Smooth muscle cell (in vitro differentiated cells): ENCODE data around the gene HRG. TPM values are rescaled to one million over a fixed set of nuclear protein-coding genes. Genes with fewer than 3 reads are reported as not detected.
"Not testable (repeated sequence)": the region's sequence is repeated elsewhere in the genome, so short reads cannot be mapped to it uniquely, and the experiment has no call there.

ENCODE experiments used
- DNase-seq: peaks from one replicate; lab custom pipeline; 2025; ENCODE audit not compliant: unreplicated experiment; lab: John Stamatoyannopoulos, UW
- H2AFZ ChIP-seq: fragments of 200-600 bp; sonication (generic); 2 replicates; pipeline ENCODE4 v1.6.0; 2016; ENCODE audit warnings: antibody characterized with exemption, low read depth, mild to moderate bottlenecking
- H3F3A ChIP-seq: fragments of 200-600 bp; sonication (generic); 2 replicates; pipeline ENCODE4 v1.6.0; 2017; ENCODE audit warnings: antibody characterized with exemption, low read depth
- H3K27ac ChIP-seq: fragments of 200-600 bp; sonication (generic); 2 replicates; pipeline ENCODE4 v1.5.1; 2016; ENCODE audit warnings: low read depth, mild to moderate bottlenecking
- H3K27me3 ChIP-seq: fragments of 200-600 bp; sonication (generic); 2 replicates; pipeline ENCODE4 v1.6.1; 2016; ENCODE audit warnings: low read depth, mild to moderate bottlenecking
- H3K36me3 ChIP-seq: fragments of 200-600 bp; sonication (generic); 2 replicates; pipeline ENCODE4 v1.5.1; 2016; ENCODE audit warnings: low read depth
- H3K4me1 ChIP-seq: fragments of 200-600 bp; sonication (generic); 2 replicates; pipeline ENCODE4 v1.5.1; 2016; ENCODE audit warnings: low read depth
- H3K4me2 ChIP-seq: fragments of 200-600 bp; sonication (generic); 2 replicates; pipeline ENCODE4 v1.6.0; 2016; ENCODE audit warnings: mild to moderate bottlenecking
- H3K4me3 ChIP-seq: fragments of 200-600 bp; sonication (generic); 2 replicates; pipeline ENCODE4 v1.5.1; 2016; ENCODE audit warnings: mild to moderate bottlenecking
- H3K79me2 ChIP-seq: fragments of 200-600 bp; sonication (generic); 2 replicates; pipeline ENCODE4 v1.6.0; 2016; ENCODE audit warnings: low read depth, mild to moderate bottlenecking
- H3K9ac ChIP-seq: fragments of 200-600 bp; sonication (generic); 2 replicates; pipeline ENCODE4 v1.6.0; 2016; ENCODE audit warnings: low read depth
- H3K9me3 ChIP-seq: fragments of 200-600 bp; sonication (generic); replicated peaks from 2 replicates; pipeline ENCODE4 v1.5.1; 2016; ENCODE audit warnings: low read depth
- H4K20me1 ChIP-seq: fragments of 200-600 bp; sonication (generic); 2 replicates; pipeline ENCODE4 v1.6.0; 2016; ENCODE audit warnings: low read depth
- CTCF ChIP-seq: fragments of 200-600 bp; sonication (generic); IDR thresholded peaks from 2 replicates; pipeline ENCODE4 v1.5.1; 2017; ENCODE audit warnings: borderline replicate concordance, mild to moderate bottlenecking, antibody characterized with exemption; ENCODE audit not compliant: insufficient read depth, poor library complexity, severe bottlenecking
- WGBS: methylation state at CpG from one replicate; pipeline ENCODE4 v1.1.7; 2016; ENCODE audit warnings: low lambda C conversion rate; 5-methylcytosine and 5-hydroxymethylcytosine counted together
- polyA plus RNA-seq: library from polyadenylated mRNA; unstranded; fragments of >200 nt; fragmentation: Nextera tagmentation; extraction: Ambion mirVana; gene quantifications from 2 replicates; pipeline ENCODE4 v1.2.1, GENCODE V29; 2016
- total RNA-seq: library from RNA; depleted of rRNA; stranded (reverse); fragments of >200 nt; gene quantifications from 2 replicates; pipeline ENCODE4 v1.2.3, GENCODE V29; 2014

Gene HRG
- total and polyA plus RNA-seq, 2 experiments from 2014 or later: not detected

GRCh38 chr3:186630950-186631641 lies 34.7 kb upstream of the HRG start:
- no peaks in the 10 kb centered on the region for H4K20me1 ChIP-seq
- H3K79me2 ChIP-seq: no peaks in the 10 kb centered on the region
- no peaks in the 10 kb centered on the region for H3K9me3 ChIP-seq
- H3K4me1 ChIP-seq: no peaks in the 10 kb centered on the region
- no peak overlapping the region for H3K4me2 ChIP-seq
- H3F3A ChIP-seq: no peaks in the 10 kb centered on the region
- no peak for TF ChIP-seq CTCF
- H3K27me3 ChIP-seq: peaks cover 12% of the 10 kb centered on the region
- no peaks in the 10 kb centered on the region for H3K36me3 ChIP-seq
- WGBS: 59% methylated on average over 6 of the region's 6 CpGs
- no peak for DNase-seq
- no peak overlapping the region for H3K27ac ChIP-seq
- H3K9ac ChIP-seq: no peak overlapping the region
- no peak overlapping the region for H2AFZ ChIP-seq
- H3K4me3 ChIP-seq: no peak overlapping the region

GRCh38 chr3:186633481-186633880 lies 32.3 kb upstream of the HRG start:
- no peak for DNase-seq
- H3K79me2 ChIP-seq: no peaks in the 10 kb centered on the region
- H3K27ac ChIP-seq: no peak overlapping the region
- no peak overlapping the region for H3K4me2 ChIP-seq
- no peak overlapping the region for H3K4me3 ChIP-seq
- H3K4me1 ChIP-seq: no peaks in the 10 kb centered on the region
- TF ChIP-seq CTCF: no peak
- no peaks in the 10 kb centered on the region for H3K36me3 ChIP-seq
- H4K20me1 ChIP-seq: no peaks in the 10 kb centered on the region
- H3K9ac ChIP-seq: no peak overlapping the region
- H3F3A ChIP-seq: no peaks in the 10 kb centered on the region
- H3K27me3 ChIP-seq: peaks cover 8% of the 10 kb centered on the region
- no peaks in the 10 kb centered on the region for H3K9me3 ChIP-seq
- no peak overlapping the region for H2AFZ ChIP-seq

- not testable (repeated sequence) for H2AFZ ChIP-seq, H3K27ac ChIP-seq, H3K79me2 ChIP-seq, H4K20me1 ChIP-seq, H3K9ac ChIP-seq, H3F3A ChIP-seq, DNase-seq, H3K4me1 ChIP-seq, H3K9me3 ChIP-seq, H3K27me3 ChIP-seq, H3K4me3 ChIP-seq, H3K4me2 ChIP-seq, H3K36me3 ChIP-seq
- WGBS: 95% methylated on average over 5 of the region's 5 CpGs
These were observed 31.6 kb upstream of the HRG start for GRCh38 chr3:186634207-186634606.

- TF ChIP-seq CTCF: no peak
- Histone ChIP-seq H2AFZ (no peak overlapping the region), H3K4me3 (no peak overlapping the region), H3K79me2 (no peaks in the 10 kb centered on the region), H3K27me3 (peaks cover 4% of the 10 kb centered on the region), H3K4me2 (no peak overlapping the region), H3K9ac (no peak overlapping the region), H3K36me3 (no peaks in the 10 kb centered on the region), H3K27ac (no peak overlapping the region), H3K9me3 (no peaks in the 10 kb centered on the region), H3F3A (no peaks in the 10 kb centered on the region), H3K4me1 (no peaks in the 10 kb centered on the region), H4K20me1 (no peaks in the 10 kb centered on the region)
- WGBS: 84% methylated on average over 3 of the region's 3 CpGs
- DNase-seq: no peak
These were observed 30.3 kb upstream of the HRG start for GRCh38 chr3:186635532-186635931.
